GM19455 (cell line): ENCODE data around the gene ZNF710.
"Not testable (repeated sequence)": the region's sequence is repeated elsewhere in the genome, so short reads cannot be mapped to it uniquely, and the experiment has no call there.

ENCODE experiments used
- ATAC-seq: cut with Tn5 transposase; IDR thresholded peaks from one replicate; pipeline ENCODE4 v1.9.1; 2021; ENCODE audit not compliant: unreplicated experiment

Gene ZNF710

GRCh38 chr15:90099868-90100831 is 99.0 kb downstream of the ZNF710 start:
- ATAC-seq, result no peak

DNA sequence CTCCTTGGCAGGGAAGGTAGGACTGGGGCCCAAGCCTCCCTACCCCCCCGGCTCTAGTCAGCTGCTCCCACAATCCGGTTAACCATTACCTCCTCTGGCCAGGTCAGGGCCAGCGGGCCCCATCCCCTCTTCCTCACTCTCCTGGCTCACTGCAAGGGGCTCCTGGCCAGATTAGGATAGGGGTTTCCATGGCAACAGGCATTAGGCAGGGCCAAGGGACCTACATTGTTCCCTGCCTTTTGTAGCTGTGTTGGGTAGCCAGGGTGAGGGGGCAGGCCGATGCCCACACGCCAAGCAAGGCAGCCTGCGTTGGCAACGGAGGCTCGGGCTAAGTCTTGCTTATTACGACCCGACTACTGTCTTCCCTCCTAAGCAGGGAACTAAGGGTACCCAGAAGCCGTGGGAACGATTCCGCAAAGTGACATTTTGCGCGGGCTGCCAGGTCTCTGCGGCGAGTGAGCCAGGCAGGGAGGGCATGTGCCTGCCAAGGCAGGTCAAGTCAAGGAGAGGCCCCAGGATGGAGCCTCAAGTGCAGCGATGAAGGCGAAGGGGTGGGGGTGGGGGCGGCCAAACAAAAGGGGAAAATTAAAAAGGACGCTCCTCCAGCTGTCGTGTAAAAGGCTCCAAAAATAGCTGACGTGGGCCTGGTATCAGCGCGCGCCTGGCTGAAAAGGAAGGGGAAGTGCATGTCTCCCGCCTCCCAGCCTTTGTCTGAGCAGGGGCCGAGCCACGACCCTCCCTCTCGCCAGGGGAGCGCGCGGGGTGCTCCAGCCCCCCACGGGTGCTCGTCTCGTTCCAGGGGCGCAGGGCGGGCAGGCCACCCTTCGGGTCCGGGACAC is 100.2 kb downstream of the ZNF710 start:
- no peak for ATAC-seq

DNA sequence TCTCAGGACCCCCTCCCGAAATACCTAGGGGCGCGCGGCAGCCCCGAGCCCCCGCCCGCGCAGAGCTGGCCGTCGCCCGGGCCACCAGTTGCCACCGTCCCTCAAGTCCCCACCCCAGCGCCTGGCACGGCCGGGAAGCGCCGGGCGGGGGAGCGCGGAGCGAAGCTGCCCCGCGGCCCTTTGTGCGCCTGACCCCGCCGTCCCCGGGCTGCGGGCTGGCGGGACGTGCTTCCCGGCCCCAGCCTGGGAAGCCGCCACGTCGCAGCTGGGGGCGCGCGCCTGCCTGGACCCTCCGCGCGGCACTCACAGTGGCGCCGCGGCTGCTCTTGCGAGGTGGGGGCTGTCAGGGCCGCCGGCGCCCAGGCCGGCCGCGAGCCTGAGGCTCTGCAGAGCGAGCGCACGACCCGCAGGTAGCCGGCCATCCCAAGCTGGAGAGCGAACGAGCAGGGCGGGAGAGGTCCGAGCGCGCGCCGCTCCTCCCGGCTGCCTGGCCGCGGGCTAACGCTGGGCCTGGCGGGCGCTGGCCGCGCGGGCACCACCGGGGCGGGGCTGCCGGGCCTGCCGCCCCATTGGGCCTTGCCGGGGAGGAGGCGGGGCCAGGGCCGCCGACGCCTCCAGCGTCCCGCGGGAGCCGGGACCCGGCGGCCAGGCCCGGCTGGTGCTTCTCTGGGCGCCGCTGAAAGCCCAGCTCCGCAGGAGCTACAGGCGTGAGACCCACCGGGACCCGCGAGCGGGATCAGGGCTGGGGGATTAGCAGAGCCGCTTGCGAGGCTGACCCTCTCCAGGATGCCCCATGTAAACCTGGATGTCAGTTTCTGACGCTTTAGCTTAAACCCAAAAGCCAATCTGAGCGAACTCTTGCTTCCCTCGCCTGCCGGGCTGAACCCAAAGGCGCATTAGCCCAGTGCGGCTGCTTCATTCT is 101.1 kb downstream of the ZNF710 start, which contains the start of gene IDH2:
Gene IDH2 (minus strand): TSS at position 500 of the 922 bp plus-strand sequence. CDS start 78 bp downstream, at position 422.
- ATAC-seq, result peak; percentile 61

DNA sequence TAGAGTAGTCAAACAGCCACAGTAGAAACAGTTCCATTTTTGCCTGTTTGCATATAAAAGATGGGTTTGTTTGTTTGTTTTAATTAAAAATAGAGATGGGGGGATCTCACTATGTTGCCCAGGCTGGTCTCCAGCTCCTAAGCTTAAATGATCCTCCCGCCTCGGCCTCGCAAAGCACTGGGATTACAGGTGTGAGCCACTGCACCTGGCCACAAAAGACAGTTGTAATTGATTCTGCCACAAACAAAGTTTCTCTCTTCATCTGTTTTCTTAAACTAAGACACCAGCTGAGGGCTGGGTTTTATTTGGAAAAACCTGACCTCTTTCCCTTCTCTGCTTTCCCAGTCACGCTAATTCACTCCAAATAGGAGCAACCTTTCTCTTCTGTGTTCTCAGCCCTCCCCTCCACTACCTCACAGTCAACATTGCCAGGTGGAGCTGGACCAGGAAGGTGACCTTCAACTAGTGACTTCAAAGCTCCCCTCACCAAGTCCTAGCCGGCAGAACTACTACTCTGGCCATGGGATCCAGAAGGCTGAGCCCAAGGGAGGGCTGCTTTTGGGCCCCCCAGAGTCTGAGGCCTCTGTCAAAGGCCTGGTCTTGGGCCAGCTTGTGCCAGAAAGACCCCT is 102.7 kb downstream of the ZNF710 start:
- no peak for ATAC-seq

GRCh38 chr15:90104551-90104950 is 103.4 kb downstream of the ZNF710 start:
- ATAC-seq, result no peak

DNA sequence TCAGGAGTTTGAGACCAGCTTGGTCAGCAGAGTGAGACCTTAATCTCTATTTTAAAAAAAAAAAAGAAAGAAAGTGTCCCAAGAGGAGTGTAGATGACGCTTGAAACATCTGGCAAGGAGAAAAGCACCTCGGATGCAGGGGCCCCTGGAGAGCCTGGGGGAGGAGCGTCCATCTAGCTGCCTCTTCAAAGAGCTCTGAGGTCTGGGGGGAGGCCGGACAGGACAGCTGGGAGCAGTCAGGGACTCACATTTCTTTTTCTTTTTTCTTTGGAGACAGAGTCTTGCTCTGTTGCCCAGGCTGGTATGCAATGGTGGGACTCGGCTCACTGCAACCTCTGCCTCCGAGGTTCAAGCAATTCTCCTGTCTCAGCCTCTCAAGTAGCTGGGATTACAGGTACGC is 104.4 kb downstream of the ZNF710 start:
- ATAC-seq, result no peak

- no peak for ATAC-seq
These were observed 105.5 kb downstream of the ZNF710 start for GRCh38 chr15:90106522-90107117.

DNA sequence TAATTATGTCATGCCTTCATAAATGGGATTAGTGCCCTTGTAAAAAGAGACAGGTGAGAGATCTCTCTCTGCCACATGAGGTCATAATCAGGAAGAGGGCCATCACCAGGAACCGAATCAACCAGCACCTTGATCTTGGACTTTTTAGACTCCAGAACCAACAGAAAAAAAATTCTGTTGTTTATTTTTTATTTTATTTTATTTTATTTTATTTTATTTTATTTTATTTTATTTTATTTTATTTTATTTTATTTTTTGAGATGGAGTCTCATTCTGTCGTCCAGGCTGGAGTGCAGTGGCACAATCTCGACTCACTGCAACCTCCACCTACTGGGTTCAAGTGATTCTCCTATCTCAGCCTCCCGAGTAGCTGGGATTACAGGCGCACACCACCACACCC is 106.9 kb downstream of the ZNF710 start:
- ATAC-seq, result not testable (repeated sequence)

GRCh38 chr15:90109163-90109751 is 108.1 kb downstream of the ZNF710 start:
- not testable (repeated sequence) for ATAC-seq

DNA sequence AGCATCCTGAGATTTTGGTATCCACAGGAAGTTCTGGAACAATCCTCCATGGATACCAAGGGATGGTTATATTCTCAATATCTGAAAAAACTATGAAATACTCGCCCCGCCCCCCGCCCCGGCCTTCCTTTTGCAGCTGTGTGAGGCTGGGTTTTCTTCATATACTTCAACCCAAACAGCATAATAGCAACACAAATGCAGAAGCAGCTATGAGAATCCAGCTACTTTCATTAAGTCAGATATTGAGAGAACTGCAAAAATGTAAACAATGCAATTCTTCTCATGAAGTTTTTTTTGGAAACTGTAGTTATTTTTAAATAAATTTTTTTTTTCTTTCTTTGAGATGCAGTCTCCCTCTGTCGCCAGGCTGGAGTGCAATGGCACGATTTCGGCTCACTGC is 112.0 kb downstream of the ZNF710 start:
- ATAC-seq, result no peak

- no peak for ATAC-seq
These were observed 113.4 kb downstream of the ZNF710 start for GRCh38 chr15:90114451-90114901.

- no peak for ATAC-seq
These were observed 114.7 kb downstream of the ZNF710 start for GRCh38 chr15:90115783-90116182.

DNA sequence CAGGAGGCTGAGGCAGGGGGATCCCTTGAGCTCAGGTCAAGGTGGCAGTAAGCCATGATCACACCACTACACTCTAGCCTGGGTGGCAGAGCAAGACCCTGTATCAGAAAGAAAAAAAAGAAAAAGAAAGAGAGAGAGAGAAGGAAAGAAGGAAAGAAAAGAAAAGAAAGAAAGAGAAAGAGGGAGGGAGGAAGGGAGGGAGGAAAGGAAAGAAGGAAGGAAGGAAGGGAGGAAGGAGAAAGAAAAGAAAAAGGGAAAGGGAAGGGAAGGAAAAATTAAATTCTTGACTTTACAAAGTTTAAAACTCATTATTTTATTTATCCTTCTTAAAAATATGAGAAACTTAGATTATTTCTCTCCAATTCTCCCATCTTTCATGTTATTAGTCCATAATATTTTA is 118.2 kb downstream of the ZNF710 start:
- no peak for ATAC-seq

- no peak for ATAC-seq
These were observed 120.0 kb downstream of the ZNF710 start for GRCh38 chr15:90121086-90121485.

DNA sequence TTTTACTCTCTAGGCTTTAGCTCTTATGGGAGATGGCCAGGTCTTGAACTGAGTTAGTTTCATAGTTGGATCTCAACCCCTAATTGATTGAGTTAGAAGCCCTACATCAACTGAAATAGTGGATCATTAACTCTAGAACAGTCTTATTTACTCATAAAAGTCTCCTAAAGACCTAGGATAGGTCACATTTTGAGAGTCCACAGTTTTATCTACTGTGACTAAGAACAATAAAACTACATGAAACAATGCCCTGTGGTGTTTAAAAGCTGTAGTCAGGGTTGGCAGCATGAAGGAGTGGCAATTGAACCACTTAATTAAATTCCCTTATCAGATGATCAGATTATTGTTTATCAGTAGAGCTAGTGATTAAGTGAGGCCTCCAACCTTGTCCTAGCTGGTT is 123.4 kb downstream of the ZNF710 start:
- ATAC-seq, result no peak

DNA sequence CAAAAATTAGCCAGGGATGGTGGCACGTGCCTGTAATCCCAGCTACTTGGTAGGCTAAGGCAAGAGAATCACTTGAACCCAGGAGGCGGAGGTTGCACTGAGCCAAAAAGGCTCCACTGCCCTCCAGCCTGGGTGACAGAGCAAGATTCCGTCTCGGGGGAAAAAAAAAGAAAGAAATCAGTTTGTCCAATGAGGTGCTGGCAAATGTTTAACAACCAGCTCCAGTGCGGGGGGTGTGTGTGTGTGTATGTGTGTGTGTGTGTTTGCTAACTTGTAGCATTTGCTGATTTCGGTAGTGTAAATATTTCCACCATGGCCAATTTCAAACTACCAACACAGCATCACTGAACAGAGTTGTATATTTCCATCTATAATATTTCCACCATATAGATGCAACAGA is 124.9 kb downstream of the ZNF710 start:
- no peak for ATAC-seq

DNA sequence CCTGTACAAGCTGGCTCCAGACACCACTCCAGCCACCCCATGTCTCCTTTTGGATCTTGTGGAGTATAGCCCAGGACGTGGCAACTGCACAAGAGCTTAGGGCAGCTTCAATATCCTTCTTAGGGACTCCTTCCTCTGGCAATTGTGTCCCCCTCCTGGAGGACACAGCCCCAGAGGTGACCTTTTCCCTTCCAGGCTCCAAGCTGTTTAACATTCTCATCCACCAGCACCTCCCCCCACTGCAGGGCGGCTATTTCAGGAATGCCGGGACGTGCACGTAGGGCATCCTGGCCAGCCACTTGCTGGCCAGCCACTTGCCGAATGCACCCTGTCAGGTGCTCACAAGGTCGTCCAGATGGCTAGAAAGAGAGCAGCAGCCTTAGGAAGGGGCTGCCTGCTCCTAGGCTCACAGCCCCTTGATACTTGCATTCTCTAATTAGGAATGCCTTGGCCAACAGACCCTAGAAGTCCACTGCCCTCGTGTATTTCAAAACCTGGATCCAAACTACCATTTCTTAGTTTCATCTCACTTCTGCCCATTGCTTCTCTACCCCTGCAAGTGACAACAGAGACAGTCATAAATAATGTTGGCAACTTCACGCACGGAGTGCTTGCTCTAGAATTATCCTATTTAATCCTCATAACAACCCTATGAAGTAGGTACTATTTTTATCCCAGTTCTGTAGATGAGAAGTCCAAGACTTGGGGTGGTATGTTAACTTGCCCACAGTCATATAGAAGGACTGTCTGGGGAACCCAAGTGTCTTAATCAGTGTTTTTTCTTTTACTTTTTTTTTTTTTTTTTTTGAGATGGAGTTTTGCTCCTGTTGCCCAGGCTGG is 125.7 kb downstream of the ZNF710 start:
- ATAC-seq, result no peak

GRCh38 chr15:90130291-90130690 is 129.2 kb downstream of the ZNF710 start:
- no peak for ATAC-seq
